K562 (cell line): ENCODE results near the gene ATP5MC3. TPM values are rescaled to one million over a fixed set of nuclear protein-coding genes. Genes with fewer than 3 reads are reported as not detected.

ENCODE experiments used
- CAMTA2 ChIP-seq: fragments of 250-450 bp; sonication (Bioruptor Pico); conservative IDR thresholded peaks from 2 replicates; pipeline ENCODE4 v1.5.1; 2022
- FOXA1 ChIP-seq: fragments of 450-650 bp; IDR thresholded peaks from 2 replicates; pipeline ENCODE4 v1.6.1; 2016; ENCODE audit warnings: mild to moderate bottlenecking, borderline replicate concordance
- PHB ChIP-seq: fragments of 250-450 bp; sonication (Bioruptor Pico); IDR thresholded peaks from 2 replicates; pipeline ENCODE4 v1.5.0; 2021
- RNF2 ChIP-seq: sonication (generic); IDR thresholded peaks from 2 replicates; pipeline ENCODE4 v1.6.1; 2016
- STAT5B ChIP-seq: fragments of 250-450 bp; sonication (Bioruptor Pico); IDR thresholded peaks from 2 replicates; pipeline ENCODE4 v1.8.0; 2021; ENCODE audit warnings: mild to moderate bottlenecking, inconsistent platforms
- TOE1 ChIP-seq, 2 experiments: fragments of 450-650 bp in 1 of 2; sonication (generic) in 1 of 2; formaldehyde crosslinking in 1 of 2; IDR thresholded peaks; 2 replicates each; pipeline versions ENCODE4 v1.7.1 to v1.8.0; 2016 to 2022; ENCODE audit warnings: borderline replicate concordance in 2 of 2, mild to moderate bottlenecking in 2 of 2, antibody characterized with exemption in 1 of 2, inconsistent platforms in 1 of 2, low read depth in 1 of 2, missing genetic modification reagents in 1 of 2, moderate library complexity in 1 of 2
- ZNF507 ChIP-seq: conservative IDR thresholded peaks from 2 replicates; pipeline ENCODE4 v1.6.1; 2017; ENCODE audit warnings: missing genetic modification characterization, missing compliant biosample characterization
- polyA plus RNA-seq, 8 experiments: library from polyadenylated mRNA; depleted of rRNA in 4 of 8; stranded (reverse) in 5 of 8; unstranded in 3 of 8; fragments of >200 nt; fragmentation: Nextera tagmentation in 2 of 8; fragmentation: Illumina TruSeq in 1 of 8; extraction: Ambion mirVana in 2 of 8; extraction: Trizol in 1 of 8; gene quantifications; 2 replicates each; pipeline versions ENCODE4 v1.2.1 to v1.2.3, GENCODE V29; 2011 to 2014; ENCODE audit warnings: inconsistent platforms in 1 of 8, missing spikeins in 1 of 8
- total RNA-seq, 7 experiments: library from RNA; depleted of rRNA in 6 of 7; stranded (reverse); fragments of >200 nt in 6 of 7; fragmentation: Illumina TruSeq in 2 of 7; extraction: Trizol in 2 of 7; gene quantifications; 2 replicates each; pipeline versions ENCODE4 v1.2.1 to v1.2.3, GENCODE V29; 2011 to 2021; ENCODE audit warnings: low replicate concordance in 1 of 7
- TF ChIP-seq, protein P1 (sequence below): fragments of 450-650 bp; formaldehyde crosslinking; IDR thresholded peaks from 2 replicates; pipeline ENCODE4 v1.4.0; 2022; ENCODE audit warnings: missing genetic modification characterization
- TF ChIP-seq, protein P2 (sequence below): sonication (generic); formaldehyde crosslinking; IDR thresholded peaks from 2 replicates; pipeline ENCODE4 v1.4.0; 2020; ENCODE audit warnings: mild to moderate bottlenecking, missing genetic modification reagents

ATP5MC3 gene
- total and polyA plus RNA-seq, 9 of the 15 experiments (the other 6 are each of a cell fraction or from before 2014, with no cell fraction given): 423 to 2,565 (median 1,012) TPM

DNA sequence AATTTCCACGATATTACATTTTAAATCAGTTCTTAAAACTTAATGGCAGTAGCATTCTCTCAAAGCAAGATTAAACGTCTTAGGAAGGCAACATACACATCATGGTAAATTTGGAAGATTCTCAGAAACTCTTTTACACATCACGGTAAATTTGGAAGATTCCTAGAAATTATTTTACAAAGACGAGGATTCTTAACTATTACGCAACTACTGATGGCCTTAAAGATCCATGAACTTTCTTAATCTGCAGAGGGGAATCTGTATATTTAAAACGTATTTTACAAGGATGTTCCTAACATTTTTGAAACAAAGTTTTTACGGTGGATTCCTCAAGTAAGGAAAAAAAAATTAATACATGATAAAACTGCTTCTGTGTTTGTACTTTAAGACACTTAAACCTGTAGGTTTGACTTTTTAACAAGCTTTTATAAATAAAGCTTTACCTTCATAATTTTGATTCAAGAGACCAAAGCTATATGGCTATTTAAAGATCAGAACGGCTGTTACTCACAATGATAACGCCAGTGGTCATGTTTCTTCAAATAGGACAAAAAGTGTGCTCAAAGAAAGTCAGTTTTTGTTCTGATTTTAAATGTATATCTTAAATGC lies 15.2 kb downstream of the ATP5MC3 start (continued):
- TF ChIP-seq TOE1 (IDR thresholded peaks at IDR 0.05; ENCODE audit: borderline replicate concordance) (no peak), TOE1 (CRISPR knock-in tag; IDR thresholded peaks at IDR 0.05; ENCODE audit: borderline replicate concordance, low read depth) (no peak), FOXA1 (no peak), ZNF507 (tag) (no peak), CAMTA2 (CRISPR knock-in tag) (no peak), PHB (CRISPR knock-in tag) (no peak), STAT5B (CRISPR knock-in tag) (no peak), RNF2 (no peak)
- TF ChIP-seq, protein P1, sequence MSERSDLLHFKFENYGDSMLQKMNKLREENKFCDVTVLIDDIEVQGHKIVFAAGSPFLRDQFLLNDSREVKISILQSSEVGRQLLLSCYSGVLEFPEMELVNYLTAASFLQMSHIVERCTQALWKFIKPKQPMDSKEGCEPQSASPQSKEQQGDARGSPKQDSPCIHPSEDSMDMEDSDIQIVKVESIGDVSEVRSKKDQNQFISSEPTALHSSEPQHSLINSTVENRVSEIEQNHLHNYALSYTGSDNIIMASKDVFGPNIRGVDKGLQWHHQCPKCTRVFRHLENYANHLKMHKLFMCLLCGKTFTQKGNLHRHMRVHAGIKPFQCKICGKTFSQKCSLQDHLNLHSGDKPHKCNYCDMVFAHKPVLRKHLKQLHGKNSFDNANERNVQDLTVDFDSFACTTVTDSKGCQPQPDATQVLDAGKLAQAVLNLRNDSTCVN (CRISPR knock-in tag): no peak
- TF ChIP-seq, protein P2, sequence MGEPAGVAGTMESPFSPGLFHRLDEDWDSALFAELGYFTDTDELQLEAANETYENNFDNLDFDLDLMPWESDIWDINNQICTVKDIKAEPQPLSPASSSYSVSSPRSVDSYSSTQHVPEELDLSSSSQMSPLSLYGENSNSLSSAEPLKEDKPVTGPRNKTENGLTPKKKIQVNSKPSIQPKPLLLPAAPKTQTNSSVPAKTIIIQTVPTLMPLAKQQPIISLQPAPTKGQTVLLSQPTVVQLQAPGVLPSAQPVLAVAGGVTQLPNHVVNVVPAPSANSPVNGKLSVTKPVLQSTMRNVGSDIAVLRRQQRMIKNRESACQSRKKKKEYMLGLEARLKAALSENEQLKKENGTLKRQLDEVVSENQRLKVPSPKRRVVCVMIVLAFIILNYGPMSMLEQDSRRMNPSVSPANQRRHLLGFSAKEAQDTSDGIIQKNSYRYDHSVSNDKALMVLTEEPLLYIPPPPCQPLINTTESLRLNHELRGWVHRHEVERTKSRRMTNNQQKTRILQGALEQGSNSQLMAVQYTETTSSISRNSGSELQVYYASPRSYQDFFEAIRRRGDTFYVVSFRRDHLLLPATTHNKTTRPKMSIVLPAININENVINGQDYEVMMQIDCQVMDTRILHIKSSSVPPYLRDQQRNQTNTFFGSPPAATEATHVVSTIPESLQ (CRISPR knock-in tag): no peak
